Heart left ventricle (tissue), 13 donors: Measurements from ENCODE around the gene KHDC3L.

Source experiments
- POLR2A ChIP-seq, 2 donors: fragments of 450-650 bp; IDR thresholded peaks; one replicate each; pipeline ENCODE4 v1.6.1; 2017; ENCODE audit warnings: antibody characterized with exemption in 2 of 2, mild to moderate bottlenecking in 2 of 2, moderate library complexity in 2 of 2
- TF ChIP-seq, protein P1 (sequence below), 12 donors: fragments of 200-600 bp; sonication (generic) in 4 of 12; IDR thresholded peaks; one replicate each; pipeline versions ENCODE4 v1.5.0 to v1.8.0; 2018 to 2022; ENCODE audit warnings: antibody characterized with exemption in 12 of 12, mild to moderate bottlenecking in 5 of 12
- donor health status: ischemic (EF 13 %, LVEDD 7.1; RV severe dilation, severe dysfunction).
- donor health status: DM: no; HTN: yes; CAD: no.
- donor health status: DM: no; HTN: no; CAD: no.
- donor health status: ischemic (EF 25% LVEDD 6.9; RV normal size, moderate dysfunction).
- donor health status: ischemic (EF 25% LVEDD 5.7; RV mildly dilated, moderate dysfunction).
- donor health status: ischemic (EF 35%, LVEDD 5.7; RV mildly dilated, moderate dysfunction).
- donor health status: nonischemic (EF 11% LVEDD 7.7; RV severe dilation, severe dysfunction).
- donor health status: DM: yes; HTN: yes; CAD: no.
- donor health status: PGD.
- donor health status: ischemic (EF 29% LVEDD 5.4; RV normal size, mild dysfunction).
- donor health status: nonischemic (EF 23%, LVEDD 6.1; RV moderate dilation, normal function).

DNA sequence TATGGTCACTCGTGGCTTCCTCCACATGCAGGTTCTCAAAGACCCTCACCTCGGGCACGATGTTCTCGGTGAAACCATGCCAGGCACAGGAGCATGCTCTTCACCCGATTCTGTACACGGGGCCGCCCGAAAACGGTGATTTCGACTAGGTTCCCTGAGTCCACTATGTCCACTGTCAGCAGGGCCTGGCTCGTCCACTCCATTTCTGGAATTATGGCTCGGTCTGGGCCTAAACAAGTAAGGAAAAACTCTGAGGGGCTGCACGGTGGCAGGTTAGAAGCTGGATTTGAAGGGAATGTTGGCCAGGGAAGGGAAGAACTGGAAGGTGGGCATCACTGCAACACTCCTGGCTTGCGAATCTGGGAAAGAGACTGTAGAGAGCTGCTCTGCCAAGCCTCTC, 6.7 kb downstream of the KHDC3L start:
- TF ChIP-seq, protein P1, sequence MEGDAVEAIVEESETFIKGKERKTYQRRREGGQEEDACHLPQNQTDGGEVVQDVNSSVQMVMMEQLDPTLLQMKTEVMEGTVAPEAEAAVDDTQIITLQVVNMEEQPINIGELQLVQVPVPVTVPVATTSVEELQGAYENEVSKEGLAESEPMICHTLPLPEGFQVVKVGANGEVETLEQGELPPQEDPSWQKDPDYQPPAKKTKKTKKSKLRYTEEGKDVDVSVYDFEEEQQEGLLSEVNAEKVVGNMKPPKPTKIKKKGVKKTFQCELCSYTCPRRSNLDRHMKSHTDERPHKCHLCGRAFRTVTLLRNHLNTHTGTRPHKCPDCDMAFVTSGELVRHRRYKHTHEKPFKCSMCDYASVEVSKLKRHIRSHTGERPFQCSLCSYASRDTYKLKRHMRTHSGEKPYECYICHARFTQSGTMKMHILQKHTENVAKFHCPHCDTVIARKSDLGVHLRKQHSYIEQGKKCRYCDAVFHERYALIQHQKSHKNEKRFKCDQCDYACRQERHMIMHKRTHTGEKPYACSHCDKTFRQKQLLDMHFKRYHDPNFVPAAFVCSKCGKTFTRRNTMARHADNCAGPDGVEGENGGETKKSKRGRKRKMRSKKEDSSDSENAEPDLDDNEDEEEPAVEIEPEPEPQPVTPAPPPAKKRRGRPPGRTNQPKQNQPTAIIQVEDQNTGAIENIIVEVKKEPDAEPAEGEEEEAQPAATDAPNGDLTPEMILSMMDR (IDR thresholded peaks at IDR 0.05) = no peak
- TF ChIP-seq POLR2A (IDR thresholded peaks at IDR 0.05) = no peak
